NCI-H446 treated with DMSO at 0.1 percent for 48 hours (cell line): ENCODE data around the gene ATP2B2.

ENCODE experiments used
- DNase-seq: peaks from one replicate; lab custom pipeline; 2025; lab: John Stamatoyannopoulos, UW

The ATP2B2 gene

GRCh38 chr3:10328460-10329071, 176.8 kb downstream of the ATP2B2 start:
- DNase-seq, result no peak

- no peak for DNase-seq
These were observed 177.8 kb downstream of the ATP2B2 start for GRCh38 chr3:10327592-10327991.

GRCh38 chr3:10322352-10322710, 183.1 kb downstream of the ATP2B2 start:
- no peak for DNase-seq

GRCh38 chr3:10321630-10322351, 183.6 kb downstream of the ATP2B2 start:
- no peak for DNase-seq

- no peak for DNase-seq
These were observed 185.1 kb downstream of the ATP2B2 start for GRCh38 chr3:10320320-10320677.

GRCh38 chr3:10319804-10320203, 185.6 kb downstream of the ATP2B2 start:
- DNase-seq, result no peak

- DNase-seq, result no peak
These were observed 186.1 kb downstream of the ATP2B2 start for GRCh38 chr3:10319251-10319650.

- no peak for DNase-seq
These were observed 187.4 kb downstream of the ATP2B2 start for GRCh38 chr3:10317961-10318350.

GRCh38 chr3:10317311-10317960, 187.9 kb downstream of the ATP2B2 start:
- no peak for DNase-seq

GRCh38 chr3:10315771-10316344, 189.5 kb downstream of the ATP2B2 start:
- no peak for DNase-seq

GRCh38 chr3:10315101-10315500, 190.3 kb downstream of the ATP2B2 start:
- DNase-seq, result no peak

- no peak for DNase-seq
These were observed 192.5 kb downstream of the ATP2B2 start for GRCh38 chr3:10312861-10313260.

- DNase-seq, result no peak
These were observed 193.0 kb downstream of the ATP2B2 start for GRCh38 chr3:10312391-10312790.

- DNase-seq, result no peak
These were observed 193.7 kb downstream of the ATP2B2 start for GRCh38 chr3:10311710-10312109.

- DNase-seq, result no peak
These were observed 194.8 kb downstream of the ATP2B2 start for GRCh38 chr3:10310578-10310977.

GRCh38 chr3:10309736-10310135, 195.7 kb downstream of the ATP2B2 start:
- DNase-seq, result no peak

- no peak for DNase-seq
These were observed 196.7 kb downstream of the ATP2B2 start for GRCh38 chr3:10308678-10309077.

- no peak for DNase-seq
These were observed 199.2 kb downstream of the ATP2B2 start for GRCh38 chr3:10306156-10306555.

- DNase-seq, result no peak
These were observed 200.0 kb downstream of the ATP2B2 start for GRCh38 chr3:10305331-10305902.

GRCh38 chr3:10304905-10305304, 200.5 kb downstream of the ATP2B2 start:
- no peak for DNase-seq

GRCh38 chr3:10303785-10304184, 201.6 kb downstream of the ATP2B2 start:
- DNase-seq, result no peak

- no peak for DNase-seq
These were observed 202.3 kb downstream of the ATP2B2 start for GRCh38 chr3:10303105-10303504.

GRCh38 chr3:10300087-10300486, 205.3 kb downstream of the ATP2B2 start:
- no peak for DNase-seq
